Epithelial cell of proximal tubule (primary cell): ENCODE results near the gene SSR3. TPM values are rescaled to one million over a fixed set of nuclear protein-coding genes. Genes with fewer than 3 reads are reported as not detected.
A peak's percentile ranks its signal among the peaks of the same experiment; 100 is the strongest.

ENCODE experiments used
- DNase-seq: peaks from one replicate; pipeline ENCODE4 v3.0.0-alpha.2; 2011; ENCODE audit warnings: low read depth
- H3K4me3 ChIP-seq: 2 replicates; pipeline ENCODE4 v1.5.1; 2011; ENCODE audit warnings: low read depth, mild to moderate bottlenecking, low read length
- total RNA-seq: library from RNA; depleted of rRNA; stranded (reverse); fragments of >200 nt; gene quantifications from 2 replicates; pipeline ENCODE4 v1.2.3, GENCODE V29; 2015
- TF ChIP-seq, protein P1 (sequence below): conservative IDR thresholded peaks from 2 replicates; pipeline ENCODE4 v1.5.1; 2012; ENCODE audit warnings: low read depth, mild to moderate bottlenecking, low read length

Gene SSR3
- total RNA-seq, 1 donor from 2014 or later = 171 TPM

DNA sequence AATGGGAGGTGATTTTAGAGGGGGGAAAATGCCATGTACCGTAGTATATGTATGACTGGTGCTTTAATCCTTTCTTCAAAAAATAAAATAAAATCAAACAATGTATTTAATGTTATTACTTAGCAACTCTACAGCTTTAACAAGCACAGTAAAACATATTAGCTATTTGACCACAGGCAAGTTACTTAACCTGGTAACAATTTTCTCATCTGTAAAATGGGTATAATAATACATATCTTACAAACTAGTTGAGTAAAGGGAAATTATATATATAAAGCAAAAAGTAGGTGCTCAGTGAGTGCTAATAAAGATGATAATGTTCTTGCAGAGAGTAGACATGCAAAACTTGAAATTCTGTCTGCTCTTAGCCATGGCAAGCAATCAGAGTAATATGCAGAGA is 27.9 kb downstream of the SSR3 start:
- TF ChIP-seq, protein P1, sequence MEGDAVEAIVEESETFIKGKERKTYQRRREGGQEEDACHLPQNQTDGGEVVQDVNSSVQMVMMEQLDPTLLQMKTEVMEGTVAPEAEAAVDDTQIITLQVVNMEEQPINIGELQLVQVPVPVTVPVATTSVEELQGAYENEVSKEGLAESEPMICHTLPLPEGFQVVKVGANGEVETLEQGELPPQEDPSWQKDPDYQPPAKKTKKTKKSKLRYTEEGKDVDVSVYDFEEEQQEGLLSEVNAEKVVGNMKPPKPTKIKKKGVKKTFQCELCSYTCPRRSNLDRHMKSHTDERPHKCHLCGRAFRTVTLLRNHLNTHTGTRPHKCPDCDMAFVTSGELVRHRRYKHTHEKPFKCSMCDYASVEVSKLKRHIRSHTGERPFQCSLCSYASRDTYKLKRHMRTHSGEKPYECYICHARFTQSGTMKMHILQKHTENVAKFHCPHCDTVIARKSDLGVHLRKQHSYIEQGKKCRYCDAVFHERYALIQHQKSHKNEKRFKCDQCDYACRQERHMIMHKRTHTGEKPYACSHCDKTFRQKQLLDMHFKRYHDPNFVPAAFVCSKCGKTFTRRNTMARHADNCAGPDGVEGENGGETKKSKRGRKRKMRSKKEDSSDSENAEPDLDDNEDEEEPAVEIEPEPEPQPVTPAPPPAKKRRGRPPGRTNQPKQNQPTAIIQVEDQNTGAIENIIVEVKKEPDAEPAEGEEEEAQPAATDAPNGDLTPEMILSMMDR = no peak
- H3K4me3 ChIP-seq = no peak overlapping the region
- no peak for DNase-seq

DNA sequence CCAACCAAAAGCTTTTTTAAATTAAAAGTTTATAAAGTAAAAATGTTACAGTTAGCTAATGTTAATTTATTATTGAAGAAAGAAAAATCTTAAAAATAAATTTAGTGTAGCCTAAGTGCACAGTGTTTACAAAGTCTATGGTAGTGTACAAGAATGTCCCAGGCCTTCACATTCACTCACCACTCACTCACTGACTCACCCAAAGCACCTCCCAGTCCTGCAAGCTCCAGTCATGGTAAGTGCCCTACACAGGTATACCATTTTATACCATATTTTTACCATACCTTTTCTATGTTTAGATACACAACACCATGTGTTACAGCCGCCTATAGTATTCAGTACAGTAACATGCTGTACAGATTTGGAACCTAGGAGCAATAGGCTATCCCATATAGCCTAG is 29.1 kb downstream of the SSR3 start:
- no peak for DNase-seq
- no peak overlapping the region for H3K4me3 ChIP-seq
- TF ChIP-seq, protein P1 = no peak

DNA sequence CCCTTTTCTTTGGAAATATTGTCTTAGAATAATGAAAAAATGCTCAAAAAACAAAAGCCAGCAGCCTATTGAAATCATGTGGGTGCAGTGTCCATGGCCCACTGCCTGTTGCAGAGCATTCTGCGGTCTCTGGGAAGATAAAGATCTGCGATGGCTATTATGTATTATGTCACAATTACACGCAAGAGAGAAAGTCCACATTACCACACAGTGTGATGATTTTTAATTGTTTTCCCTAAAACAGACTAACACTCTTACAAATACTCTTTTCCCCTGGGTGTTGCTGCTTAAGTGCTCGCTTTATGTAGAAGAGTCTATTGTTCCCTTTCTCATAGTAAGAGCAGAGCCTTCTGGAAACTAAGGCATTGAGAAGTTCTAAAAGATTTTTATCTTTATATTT is 32.2 kb downstream of the SSR3 start:
- DNase-seq = no peak
- TF ChIP-seq, protein P1 = no peak
- no peak overlapping the region for H3K4me3 ChIP-seq

DNA sequence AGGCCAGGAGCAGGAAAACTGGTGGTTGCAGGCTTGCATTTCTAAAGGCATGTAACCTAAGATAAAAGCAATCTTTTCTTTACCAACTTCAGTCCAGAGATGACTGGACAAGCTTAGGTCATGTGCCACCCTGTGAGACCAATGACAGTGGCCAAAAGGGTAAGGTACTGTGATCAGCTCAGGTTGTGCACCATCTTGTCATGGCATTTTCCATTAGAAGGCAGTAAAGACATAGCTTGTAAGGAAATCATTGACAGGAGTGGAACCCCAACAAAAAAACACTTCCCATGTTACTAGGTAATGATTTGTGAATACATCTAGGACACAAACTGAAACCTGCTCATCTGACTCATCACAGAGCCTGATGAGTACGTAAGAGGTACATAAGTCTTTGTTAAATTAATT is 35.2 kb downstream of the SSR3 start:
- H3K4me3 ChIP-seq = no peak overlapping the region
- TF ChIP-seq, protein P1 = no peak
- peak; percentile 88 for DNase-seq

DNA sequence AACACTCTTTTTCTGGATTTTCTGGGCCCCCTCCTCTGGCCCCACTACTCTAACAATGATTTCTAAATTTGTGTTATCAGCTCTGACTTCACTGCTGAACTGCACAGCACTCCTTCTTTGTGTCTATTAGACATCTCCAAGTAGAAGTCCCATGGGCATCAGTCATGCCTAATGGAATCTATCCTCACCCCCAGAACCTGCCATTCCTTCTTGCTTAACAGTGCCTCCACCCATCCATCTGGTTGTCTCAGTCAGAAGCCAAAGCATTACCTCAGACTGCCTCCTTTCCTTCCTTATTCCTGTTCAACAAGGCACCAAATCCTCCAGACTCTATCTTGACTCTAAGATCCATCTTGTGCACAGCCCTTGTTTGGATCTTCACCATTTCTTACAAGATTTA is 36.2 kb downstream of the SSR3 start:
- TF ChIP-seq, protein P1 = no peak
- DNase-seq = no peak
- no peak overlapping the region for H3K4me3 ChIP-seq

DNA sequence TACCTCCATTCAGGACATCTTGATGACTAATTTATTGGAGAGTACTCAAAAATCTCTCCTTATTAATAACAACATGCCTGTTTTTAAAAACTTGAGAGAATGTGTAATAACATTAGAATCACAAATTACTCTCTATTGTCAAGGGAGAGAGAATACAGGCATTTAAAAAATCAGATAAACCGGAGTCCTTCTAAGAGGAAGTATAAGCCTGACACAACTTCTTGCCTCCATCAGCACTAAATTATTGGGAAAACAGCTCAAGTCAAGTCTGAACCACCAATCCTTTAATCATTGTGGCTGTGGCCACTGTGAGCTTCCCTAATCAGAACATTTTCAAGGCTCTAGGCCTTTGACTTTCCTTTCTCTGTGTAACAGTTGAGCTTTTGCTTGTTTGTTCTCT is 38.0 kb downstream of the SSR3 start:
- TF ChIP-seq, protein P1 = no peak
- H3K4me3 ChIP-seq = no peak overlapping the region
- no peak for DNase-seq

DNA sequence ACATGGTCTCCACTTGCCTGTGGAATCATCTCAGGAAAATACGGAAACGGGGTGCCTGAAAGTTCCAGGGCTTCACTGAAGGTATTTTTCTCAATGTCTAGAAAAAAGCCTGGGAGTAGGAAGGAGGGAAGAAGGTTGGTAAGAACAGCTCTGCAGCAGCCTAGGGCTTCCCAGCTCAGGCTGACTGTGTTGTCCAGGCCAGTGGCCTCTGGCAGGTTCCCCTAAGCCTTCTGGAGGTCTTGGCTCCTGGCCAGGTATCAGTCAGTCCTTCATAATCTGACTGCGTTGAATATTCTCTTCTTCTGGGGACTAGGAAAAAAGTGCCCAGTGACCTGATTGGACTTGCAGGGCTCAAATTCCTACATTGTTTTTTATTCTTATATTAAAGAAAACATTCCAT is 38.6 kb downstream of the SSR3 start:
- TF ChIP-seq, protein P1 = no peak
- DNase-seq = no peak
- H3K4me3 ChIP-seq = no peak overlapping the region
